ENCODE measurements around the gene GPAT2.
"Not testable (repeated sequence)": the region's sequence is repeated elsewhere in the genome, so short reads cannot be mapped to it uniquely, and the experiment has no call there.

GRCh38 chr2:96063116-96063899 lies 28.6 kb upstream of the GPAT2 start:
- TF ChIP-seq CTCF (IDR thresholded peaks at IDR 0.05); EZH2 (IDR thresholded peaks at IDR 0.05; ENCODE audit: borderline replicate concordance, insufficient read depth, low read depth, low read length, poor library complexity, severe bottlenecking): not testable (repeated sequence)
